BE2C (cell line): ENCODE measurements around the gene EGFL8.

Experiments
- DNase-seq: peaks from one replicate; pipeline ENCODE4 v3.0.0-alpha.2; 2020
- H3K27me3 ChIP-seq: fragments of 250-450 bp; sonication (Bioruptor Pico); 2 replicates; pipeline ENCODE4 v1.5.1; 2020; ENCODE audit warnings: mild to moderate bottlenecking
- H3K36me3 ChIP-seq: fragments of 250-450 bp; sonication (Bioruptor Pico); 2 replicates; pipeline ENCODE4 v1.5.1; 2020; ENCODE audit warnings: mild to moderate bottlenecking
- H3K4me1 ChIP-seq: fragments of 250-450 bp; sonication (Bioruptor Pico); 2 replicates; pipeline ENCODE4 v1.5.1; 2020
- H3K4me3 ChIP-seq: 2 replicates; pipeline ENCODE4 v1.5.1; 2011; ENCODE audit warnings: low read depth, low read length
- H3K9me3 ChIP-seq: fragments of 250-450 bp; sonication (Bioruptor Pico); 2 replicates; pipeline ENCODE4 v1.5.1; 2020
- CTCF ChIP-seq: IDR thresholded peaks from 2 replicates; pipeline ENCODE4 v1.5.1; 2012; ENCODE audit warnings: mild to moderate bottlenecking, low read depth, low read length

Gene EGFL8

GRCh38 chr6:32129297-32130088, 34.9 kb upstream of the EGFL8 start:
- peaks cover 5% of the 10 kb centered on the region for H3K4me1 ChIP-seq
- DNase-seq = no peak
- no peaks in the 10 kb centered on the region for H3K27me3 ChIP-seq
- H3K36me3 ChIP-seq = no peaks in the 10 kb centered on the region; the same call in none of the 2 replicates
- H3K9me3 ChIP-seq = no peaks in the 10 kb centered on the region
- TF ChIP-seq CTCF = no peak
- peak overlapping the region; percentile 83 for H3K4me3 ChIP-seq

- DNase-seq = no peak
- Histone ChIP-seq H3K4me1 (peaks cover 5% of the 10 kb centered on the region), H3K27me3 (no peaks in the 10 kb centered on the region), H3K4me3 (no peak overlapping the region), H3K36me3 (no peaks in the 10 kb centered on the region), H3K9me3 (no peaks in the 10 kb centered on the region)
- no peak for TF ChIP-seq CTCF
Measured at GRCh38 chr6:32131439-32131948, 32.9 kb upstream of the EGFL8 start.

GRCh38 chr6:32132110-32132509, 32.3 kb upstream of the EGFL8 start:
- Histone ChIP-seq H3K36me3 (no peaks in the 10 kb centered on the region), H3K4me3 (no peak overlapping the region), H3K9me3 (no peaks in the 10 kb centered on the region), H3K4me1 (peaks cover 5% of the 10 kb centered on the region), H3K27me3 (no peaks in the 10 kb centered on the region)
- no peak for DNase-seq
- TF ChIP-seq CTCF = no peak

- Histone ChIP-seq H3K9me3 (no peaks in the 10 kb centered on the region), H3K36me3 (no peaks in the 10 kb centered on the region), H3K27me3 (no peaks in the 10 kb centered on the region), H3K4me3 (no peak overlapping the region), H3K4me1 (peaks cover under 1% of the 10 kb centered on the region; the same call in 1 of the 2 replicates)
- no peak for DNase-seq
- TF ChIP-seq CTCF = no peak
Measured at GRCh38 chr6:32133786-32134185, 30.6 kb upstream of the EGFL8 start.

GRCh38 chr6:32137454-32137853, 26.9 kb upstream of the EGFL8 start:
- Histone ChIP-seq H3K36me3 (no peaks in the 10 kb centered on the region), H3K4me1 (no peaks in the 10 kb centered on the region), H3K4me3 (no peak overlapping the region), H3K9me3 (no peaks in the 10 kb centered on the region), H3K27me3 (no peaks in the 10 kb centered on the region)
- no peak for TF ChIP-seq CTCF
- DNase-seq = no peak

- no peak for DNase-seq
- no peaks in the 10 kb centered on the region for H3K4me1 ChIP-seq
- H3K36me3 ChIP-seq = no peaks in the 10 kb centered on the region
- TF ChIP-seq CTCF = no peak
- no peak overlapping the region for H3K4me3 ChIP-seq
- no peaks in the 10 kb centered on the region for H3K9me3 ChIP-seq
- no peaks in the 10 kb centered on the region for H3K27me3 ChIP-seq
Measured at GRCh38 chr6:32139590-32139989, 24.8 kb upstream of the EGFL8 start.
